ENCODE measurements around the gene PLB1.

The PLB1 gene

GRCh38 chr2:28627722-28628480 is 132.0 kb downstream of the PLB1 start:
- no peak for DNase-seq (ENCODE audit: low spot score)

GRCh38 chr2:28628506-28628905 is 132.6 kb downstream of the PLB1 start:
- no peak for DNase-seq (ENCODE audit: low spot score)

DNA sequence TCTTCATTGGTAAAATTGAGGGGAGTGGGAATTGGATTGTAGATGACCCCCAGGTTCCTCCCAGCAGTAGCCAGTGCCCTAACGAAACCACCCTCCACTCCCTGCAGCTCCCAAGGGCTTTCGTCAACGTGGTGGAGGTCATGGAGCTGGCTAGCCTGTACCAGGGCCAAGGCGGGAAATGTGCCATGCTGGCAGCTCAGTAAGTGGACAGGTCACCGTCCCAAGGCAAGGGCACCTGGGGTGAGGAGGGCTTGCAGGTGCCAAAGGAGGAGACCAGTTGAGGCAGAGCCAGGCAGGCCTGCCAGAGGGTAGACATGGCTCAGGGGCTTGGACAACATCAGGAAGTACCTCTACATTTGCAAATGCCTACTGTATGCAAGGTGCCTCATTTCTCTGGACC is 133.1 kb downstream of the PLB1 start:
- no peak for DNase-seq (ENCODE audit: low spot score)

- DNase-seq (ENCODE audit: low spot score): no peak
Observed at GRCh38 chr2:28629910-28630309, 134.1 kb downstream of the PLB1 start.

- no peak for DNase-seq (ENCODE audit: low spot score)
Observed at GRCh38 chr2:28630341-28630740, 134.5 kb downstream of the PLB1 start.

DNA sequence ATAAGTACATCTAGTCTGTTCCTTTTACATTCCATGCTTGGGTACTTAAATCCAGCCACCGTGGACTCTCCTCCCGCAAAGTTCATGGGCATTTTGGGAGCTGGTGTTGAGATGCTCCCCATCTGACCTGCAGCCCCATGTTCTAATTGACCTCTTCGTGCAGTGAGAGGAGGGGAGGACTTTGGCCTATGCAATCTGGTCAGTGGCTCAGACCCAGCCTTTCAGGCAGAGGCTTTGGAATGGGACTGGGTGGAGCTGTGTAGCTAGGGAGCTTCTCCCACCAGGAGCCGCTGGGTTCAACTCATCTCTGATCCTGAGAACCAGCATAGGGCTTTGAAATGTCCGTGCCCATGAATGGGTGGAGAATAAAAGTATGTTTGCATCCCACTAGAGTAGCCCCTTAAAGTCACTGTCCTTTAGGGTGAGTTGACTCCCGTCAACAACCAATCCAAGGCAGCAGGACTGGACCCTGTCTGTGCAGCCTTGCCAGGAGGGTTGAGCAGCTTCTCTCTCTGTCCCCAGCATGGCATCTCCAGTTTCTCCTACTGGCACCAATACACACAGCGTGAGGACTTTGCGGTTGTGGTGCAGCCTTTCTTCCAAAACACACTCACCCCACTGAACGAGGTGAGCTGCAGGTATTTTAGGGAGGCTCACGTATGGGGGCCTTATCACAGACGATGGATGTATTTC is 135.8 kb downstream of the PLB1 start:
- peak; percentile 57 for DNase-seq (ENCODE audit: low spot score)

DNA sequence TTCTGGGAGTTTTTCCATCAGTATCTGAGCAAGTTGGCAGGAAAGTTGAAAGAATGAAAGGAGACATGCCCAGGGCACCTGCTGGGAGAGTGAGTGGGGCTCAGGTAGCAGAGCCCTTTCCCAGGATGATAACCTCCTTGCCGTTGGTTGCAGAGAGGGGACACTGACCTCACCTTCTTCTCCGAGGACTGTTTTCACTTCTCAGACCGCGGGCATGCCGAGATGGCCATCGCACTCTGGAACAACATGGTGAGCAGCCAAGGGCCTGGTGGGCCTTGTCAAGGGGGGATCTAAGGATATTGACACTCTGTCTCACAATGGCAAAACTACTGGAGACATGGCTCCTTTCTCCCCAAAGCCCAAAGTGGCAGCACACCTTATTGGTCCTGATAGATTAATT is 136.9 kb downstream of the PLB1 start:
- DNase-seq (ENCODE audit: low spot score): no peak

DNA sequence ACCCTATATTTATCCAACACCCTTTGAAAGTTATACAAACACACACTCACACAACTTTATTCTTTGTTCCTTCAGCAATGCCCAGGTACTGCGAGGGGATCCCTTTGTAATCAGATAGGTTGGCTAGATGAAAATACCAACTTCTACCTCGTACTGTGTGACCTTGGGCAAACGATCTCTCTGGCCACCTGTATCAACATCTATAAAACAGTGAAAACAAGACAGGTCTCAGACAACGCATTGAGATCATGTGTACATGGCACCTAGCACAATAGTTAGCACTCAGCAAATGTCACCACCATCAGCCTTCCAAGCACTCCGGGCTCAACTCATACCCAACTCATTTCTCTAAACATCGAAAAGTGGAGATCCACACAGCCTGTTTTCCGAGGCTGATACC is 137.3 kb downstream of the PLB1 start:
- DNase-seq (ENCODE audit: low spot score): no peak

DNA sequence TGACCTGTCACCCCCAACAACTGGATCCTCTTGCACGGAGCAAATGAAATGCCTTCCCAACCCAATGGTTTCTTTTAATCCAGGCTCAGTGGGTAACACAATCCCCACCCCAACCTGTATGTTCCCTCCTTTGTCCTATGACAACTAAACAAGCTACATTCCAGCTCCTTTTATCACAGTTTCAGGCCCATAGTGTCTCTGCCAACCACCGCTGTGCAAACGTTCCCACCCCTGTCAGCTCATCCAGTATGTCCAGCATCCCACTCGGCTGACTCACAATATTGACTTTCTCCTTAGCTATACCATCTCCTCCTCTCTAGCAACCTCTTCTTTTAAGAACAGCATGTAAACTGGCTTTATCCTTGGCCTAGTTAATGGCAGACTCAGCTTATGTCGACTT is 137.9 kb downstream of the PLB1 start:
- no peak for DNase-seq (ENCODE audit: low spot score)

DNA sequence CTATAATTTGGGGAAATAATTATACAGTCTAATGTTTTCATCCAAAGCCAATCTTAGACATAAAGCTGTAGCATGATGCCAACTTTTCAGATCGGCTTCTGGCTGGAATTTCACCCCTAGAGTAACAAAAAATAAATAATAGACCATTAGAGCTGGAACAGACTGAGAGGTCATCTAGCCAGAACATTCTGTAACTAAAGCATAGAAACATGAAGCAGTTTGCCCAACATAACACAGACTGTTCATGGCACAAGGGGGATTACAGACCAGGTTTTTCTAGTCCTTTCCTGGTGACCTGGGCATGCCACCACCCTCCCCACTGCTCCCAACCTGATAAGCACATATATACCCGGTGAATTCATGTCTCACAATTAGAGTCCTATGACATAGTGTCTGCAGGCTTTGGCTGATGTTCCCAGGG is 139.3 kb downstream of the PLB1 start:
- no peak for DNase-seq (ENCODE audit: low spot score)

DNA sequence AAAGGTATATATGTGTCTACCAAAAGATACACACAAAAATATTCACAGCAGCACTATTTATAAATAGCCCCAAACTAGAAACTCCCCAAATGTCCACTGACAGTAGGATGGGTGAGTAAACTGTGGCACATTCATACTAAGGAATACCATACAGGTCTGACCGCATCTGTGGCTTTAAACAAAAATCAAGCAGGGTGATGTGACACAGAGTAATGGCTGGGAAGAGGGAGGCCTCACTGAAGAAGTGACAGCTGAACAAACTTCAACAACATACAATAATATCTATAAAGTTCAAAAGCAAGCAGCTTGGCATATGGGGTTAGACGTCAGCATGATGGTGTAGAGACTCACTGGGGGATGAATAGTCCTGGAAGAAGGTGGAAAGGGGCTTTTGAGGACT is 140.6 kb downstream of the PLB1 start:
- no peak for DNase-seq (ENCODE audit: low spot score)

- DNase-seq (ENCODE audit: low spot score): no peak
Observed at GRCh38 chr2:28637066-28638047, 141.5 kb downstream of the PLB1 start.

DNA sequence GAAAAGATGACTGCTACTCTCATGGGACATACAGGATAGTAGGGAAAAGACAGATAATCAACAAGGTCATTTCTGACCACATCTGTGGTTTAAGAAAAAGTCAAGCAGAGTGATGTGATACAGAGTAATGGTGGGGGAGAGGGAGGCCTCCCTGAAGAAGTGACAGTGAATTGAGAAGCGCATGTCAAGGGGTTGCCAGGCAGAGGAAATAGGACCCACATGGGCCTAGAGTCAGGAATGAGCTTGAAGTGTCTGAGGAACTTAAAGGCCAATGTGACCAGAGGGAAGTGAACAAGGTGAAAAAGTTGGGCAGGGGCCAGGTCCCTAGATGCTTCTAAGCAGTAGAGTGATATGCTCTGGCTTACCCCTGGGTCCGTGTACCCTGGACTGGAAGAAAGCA is 142.2 kb downstream of the PLB1 start:
- no peak for DNase-seq (ENCODE audit: low spot score)

DNA sequence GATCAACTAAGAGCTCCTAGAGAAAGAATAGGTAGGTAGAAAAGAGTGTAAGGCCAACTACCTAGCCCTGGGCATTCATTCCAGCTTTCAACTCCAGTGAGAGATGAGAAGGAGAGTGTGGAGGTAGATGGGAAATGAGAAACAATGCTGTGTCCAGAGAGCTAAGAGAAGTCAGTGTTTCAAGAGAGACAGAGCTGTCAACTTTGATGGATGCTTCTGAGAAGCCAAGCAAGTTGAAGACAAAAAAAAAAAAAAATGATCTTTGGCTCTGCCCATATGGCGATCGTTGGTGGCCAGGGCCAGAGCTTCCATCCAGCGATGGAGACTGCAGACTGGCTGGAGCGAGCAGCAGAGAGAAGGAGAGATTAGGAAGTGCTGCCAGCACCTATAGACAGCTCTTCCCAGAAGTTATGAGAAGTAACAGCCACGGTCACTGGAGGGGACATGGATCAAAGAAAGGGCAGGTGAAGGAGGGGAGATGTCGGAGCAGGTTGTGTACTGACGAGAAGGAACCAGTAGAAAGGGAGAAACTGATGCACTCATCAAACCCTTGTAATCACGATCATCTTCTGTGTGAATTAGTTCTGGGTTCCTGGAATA is 143.3 kb downstream of the PLB1 start:
- DNase-seq (ENCODE audit: low spot score): no peak

DNA sequence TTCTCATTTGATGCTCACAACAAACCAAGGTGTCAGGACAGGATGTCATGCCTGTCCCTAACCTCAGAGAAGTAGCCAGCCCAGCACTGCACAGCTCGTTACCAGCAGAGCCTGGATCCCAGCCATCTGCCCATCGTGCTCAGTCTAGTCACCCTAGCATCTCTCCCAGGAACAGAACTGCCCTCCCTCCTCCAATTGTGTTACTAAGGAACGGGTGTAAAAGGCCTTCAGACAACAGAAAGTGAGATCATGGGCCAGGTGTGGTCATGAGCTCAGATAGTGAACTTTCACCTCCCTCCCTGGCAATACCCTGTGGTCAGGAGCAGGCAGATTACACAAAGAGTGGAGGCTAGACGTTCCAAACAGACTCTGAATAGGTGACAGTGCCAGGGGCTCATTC is 144.0 kb downstream of the PLB1 start:
- peak; percentile 49 for DNase-seq (ENCODE audit: low spot score)

DNA sequence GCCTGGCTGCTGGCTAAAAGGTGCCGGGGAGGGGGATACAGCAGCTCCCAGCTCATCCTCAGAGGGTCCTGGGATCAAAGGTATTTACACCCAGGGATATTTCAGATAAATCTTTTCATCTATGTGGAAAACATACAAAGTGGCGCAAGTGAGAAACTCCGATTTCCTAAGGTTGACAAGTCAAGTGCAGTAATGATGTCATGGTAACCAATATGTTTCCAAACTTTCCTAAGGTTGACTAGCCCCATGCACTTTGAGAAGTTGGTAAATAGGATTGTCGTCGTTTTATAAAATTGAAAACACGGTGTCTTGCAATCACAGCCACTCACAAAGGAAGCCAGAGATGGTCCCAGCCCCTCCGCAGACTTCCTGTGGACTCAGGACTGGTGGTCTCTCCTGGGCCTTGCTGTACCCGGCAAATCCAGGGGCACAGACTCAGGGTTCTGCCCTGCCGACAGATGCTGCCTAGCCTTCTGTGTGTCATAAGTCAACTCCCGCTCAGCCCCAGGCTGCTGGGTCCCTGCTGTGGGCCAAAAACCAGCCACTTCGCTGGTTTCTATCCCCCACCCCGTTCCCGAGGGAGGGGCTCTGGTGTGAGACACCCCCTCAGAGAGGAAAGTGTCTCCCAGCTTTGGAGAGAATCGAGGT is 144.5 kb downstream of the PLB1 start:
- DNase-seq (ENCODE audit: low spot score): no peak

DNA sequence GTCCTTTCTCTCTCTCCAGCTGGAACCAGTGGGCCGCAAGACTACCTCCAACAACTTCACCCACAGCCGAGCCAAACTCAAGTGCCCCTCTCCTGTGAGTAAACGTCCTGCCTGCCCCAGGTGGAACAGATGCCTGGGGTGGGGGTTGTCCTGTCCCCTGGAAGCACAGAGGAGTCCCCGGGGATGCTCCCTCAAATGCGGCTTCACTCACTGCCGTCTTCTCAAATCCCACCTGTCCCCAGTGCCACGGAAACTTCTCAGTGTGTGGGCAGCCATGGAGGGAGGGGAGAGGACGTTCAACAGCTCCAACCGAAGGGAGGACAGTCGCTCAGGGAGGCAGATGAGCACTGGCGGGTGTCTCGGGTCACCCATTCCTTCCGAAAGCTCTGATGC is 145.0 kb downstream of the PLB1 start:
- no peak for DNase-seq (ENCODE audit: low spot score)

DNA sequence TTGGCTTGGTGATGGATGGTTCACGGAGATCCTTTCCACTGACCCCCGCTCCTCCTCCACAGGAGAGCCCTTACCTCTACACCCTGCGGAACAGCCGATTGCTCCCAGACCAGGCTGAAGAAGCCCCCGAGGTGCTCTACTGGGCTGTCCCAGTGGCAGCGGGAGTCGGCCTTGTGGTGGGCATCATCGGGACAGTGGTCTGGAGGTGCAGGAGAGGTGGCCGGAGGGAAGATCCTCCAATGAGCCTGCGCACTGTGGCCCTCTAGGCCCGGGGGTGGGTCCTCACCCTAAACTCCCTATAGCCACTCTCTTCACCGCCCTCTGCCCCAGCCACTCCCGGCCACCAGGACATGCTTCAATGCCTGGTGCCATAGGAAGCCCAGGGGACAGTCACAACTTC is 146.9 kb downstream of the PLB1 start:
- DNase-seq (ENCODE audit: low spot score): no peak

DNA sequence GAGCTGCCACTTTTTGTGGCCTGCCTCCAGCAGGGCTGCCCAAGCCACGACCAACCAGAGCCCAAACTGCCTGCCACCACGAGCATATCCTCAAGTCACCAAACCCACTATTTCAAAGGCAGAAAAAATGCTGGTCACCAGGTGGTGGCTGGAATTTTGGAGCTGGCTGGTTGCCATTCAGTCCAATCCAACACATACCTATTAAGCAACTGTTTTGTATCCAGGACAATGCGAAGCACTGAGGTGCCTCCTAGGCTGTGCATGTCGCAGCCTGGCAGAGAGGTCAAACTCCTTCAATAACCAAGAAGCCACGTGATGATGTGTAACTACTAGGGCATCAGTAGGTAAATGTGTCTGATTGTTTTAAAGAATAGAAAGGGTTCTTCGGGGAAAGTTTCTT is 147.5 kb downstream of the PLB1 start:
- no peak for DNase-seq (ENCODE audit: low spot score)

DNA sequence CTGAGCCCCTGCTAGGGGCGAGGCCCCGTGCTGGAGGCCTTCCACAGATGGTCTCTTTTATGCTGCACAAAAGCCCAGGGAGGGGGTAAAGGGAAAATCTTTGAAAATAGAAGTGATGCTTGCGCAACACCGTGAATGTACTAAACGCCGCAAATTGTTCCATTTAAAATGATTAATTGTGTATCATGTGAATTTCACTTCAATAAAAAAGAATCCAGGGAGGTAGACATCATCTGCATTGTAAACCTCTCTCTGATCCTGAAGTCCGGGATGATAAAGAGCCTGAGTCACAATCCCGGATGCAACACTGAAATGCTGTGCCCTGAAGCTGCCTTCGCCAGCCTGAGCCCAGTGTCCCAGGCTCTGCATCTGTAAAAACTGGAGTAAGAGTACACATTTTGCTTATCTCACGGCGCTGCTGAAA is 148.1 kb downstream of the PLB1 start:
- no peak for DNase-seq (ENCODE audit: low spot score)

GRCh38 chr2:28644760-28645159 is 148.9 kb downstream of the PLB1 start:
- DNase-seq (ENCODE audit: low spot score): no peak

GRCh38 chr2:28645553-28645952 is 149.7 kb downstream of the PLB1 start:
- DNase-seq (ENCODE audit: low spot score): no peak
